ENCODE data around the gene ITPR1.

Gene ITPR1

DNA sequence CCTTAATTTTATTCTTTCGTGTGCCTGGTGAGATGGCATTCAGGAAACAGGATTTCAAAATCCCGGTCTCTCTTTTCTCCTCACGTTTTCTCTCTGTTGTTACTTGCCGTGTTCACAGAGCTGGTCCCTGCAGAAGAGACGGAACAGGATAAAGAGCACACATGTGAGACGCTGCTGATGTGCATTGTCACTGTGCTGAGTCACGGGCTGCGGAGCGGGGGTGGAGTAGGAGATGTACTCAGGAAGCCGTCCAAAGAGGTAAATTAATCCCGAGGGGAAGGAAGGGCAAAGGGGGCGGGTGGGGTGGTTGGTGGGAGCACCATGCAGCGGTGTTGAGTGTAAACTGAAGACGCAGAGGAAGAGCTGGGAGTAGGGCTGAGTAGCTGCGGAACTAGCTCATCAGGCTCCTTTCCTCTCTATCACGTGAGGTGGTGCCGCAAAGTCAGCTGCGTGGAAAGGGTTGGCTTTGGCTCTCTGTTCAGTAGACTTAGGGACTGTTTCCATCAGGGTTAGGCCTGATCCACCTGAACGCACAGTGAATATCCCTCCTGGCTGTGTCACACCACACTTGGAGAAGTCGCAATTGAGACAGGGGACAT, 321.3 kb downstream of the ITPR1 start:
- intact Hi-C loops (cut with DNase I): no loop called here
- DNase-seq: peak in 8 of 10 donors; percentile 28 to 93 (median 58)

DNA sequence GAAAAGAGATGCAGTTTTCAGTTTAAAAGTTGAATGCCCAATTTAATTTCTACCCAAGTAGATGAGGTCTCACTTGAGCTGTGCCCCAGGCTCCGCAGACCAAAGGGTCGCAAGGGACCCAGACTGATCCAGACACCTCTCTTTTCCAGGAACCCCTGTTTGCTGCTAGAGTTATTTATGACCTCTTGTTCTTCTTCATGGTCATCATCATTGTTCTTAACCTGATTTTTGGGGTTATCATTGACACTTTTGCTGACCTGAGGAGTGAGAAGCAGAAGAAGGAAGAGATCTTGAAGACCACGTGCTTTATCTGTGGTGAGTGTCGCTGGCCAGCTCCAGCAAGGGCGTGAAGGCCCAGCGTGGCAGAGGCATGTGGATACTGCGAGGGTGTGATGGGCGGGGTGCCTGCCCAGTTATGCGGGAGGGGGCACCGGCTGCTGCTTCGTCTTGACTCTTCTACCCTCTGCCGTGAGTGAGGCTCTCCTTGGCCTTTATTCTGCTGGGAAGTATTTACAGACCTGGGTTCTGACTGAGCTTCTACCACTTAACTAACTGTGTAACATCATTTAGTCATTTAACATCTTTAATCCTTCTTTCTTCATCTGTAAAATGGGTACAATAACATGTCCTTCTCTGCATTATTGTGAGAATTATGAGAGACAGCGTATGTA, 321.9 kb downstream of the ITPR1 start:
- intact Hi-C loops (cut with DNase I): no loop called here
- no peak for DNase-seq

DNA sequence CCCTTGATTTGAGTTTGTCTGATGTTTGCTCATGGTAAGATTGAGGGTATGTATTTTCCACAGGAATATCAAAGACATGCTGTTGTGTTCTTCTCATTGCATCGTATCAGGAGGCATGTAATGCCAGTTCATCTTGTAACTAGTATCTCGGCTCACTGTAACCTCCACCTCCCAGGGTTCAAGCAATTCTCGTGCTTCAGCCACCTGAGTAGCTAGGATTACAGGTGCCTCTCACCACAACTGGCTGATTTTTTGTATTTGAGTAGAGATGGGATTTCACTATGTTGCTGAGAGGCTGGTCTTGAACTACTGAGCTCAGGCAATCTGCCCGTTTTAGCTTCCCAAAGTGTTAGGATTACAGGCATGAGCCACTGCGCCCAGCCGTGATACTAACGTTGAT, 323.2 kb downstream of the ITPR1 start:
- no peak for DNase-seq
- intact Hi-C loops (cut with DNase I): no loop called here

DNA sequence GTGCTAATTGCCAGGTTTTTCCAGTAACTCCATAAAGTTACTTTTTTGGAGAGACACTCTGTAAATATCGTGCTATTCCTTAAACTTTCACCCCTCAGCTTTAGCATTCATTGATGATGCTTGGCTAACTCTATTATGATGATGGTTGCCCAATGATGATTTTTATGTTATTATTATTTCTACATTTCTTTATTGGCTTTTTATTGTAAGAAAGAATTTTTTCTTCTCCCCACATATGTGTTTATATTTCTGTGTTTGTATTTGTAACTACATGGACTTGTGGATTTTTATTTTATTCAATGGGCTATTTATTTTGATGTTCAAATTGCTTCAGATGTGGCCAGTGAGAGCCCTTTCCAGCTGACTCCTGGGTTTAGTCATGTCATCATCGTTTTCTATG, 323.6 kb downstream of the ITPR1 start:
- no peak for DNase-seq
- intact Hi-C loops (cut with DNase I): no loop called here

DNA sequence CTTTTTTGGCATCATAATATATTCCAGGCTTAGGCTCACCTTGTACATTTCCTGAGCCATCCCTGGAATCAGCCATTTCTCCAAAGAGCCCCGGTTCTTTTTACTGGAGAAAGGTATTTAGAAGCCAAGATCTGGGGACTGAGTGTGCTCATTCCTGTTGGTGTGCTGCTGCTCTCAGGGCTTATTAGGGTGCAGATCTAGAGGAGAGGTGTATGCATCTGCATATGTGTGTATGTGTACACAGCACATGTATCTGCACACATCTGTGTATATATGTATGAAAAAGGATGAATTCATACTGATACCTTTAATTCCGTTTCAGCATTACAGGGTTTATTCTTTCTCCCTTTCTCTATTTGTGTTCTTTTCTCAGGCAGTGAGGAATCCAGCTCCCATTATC, 324.0 kb downstream of the ITPR1 start:
- intact Hi-C loops (cut with DNase I): no loop called here
- no peak for DNase-seq

DNA sequence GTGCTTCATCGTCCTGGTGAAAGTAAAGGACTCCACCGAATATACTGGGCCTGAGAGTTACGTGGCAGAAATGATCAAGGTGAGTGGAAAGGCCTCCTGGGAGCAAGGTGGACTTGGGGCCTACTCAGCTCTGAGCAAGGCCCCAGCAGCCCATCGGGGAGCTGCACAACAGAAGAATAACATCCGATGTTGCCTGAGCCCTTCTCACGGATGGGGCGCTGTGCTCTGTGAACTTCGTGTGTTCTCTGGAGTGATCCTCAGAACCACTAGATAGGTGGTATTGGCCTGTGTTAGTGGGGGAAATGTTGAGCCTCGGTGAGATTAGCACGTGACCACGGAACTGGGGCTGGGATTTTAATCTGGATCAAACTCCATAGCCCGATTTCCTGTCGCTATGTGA, 325.0 kb downstream of the ITPR1 start:
- no peak for DNase-seq
- intact Hi-C loops (cut with DNase I): no loop called here

DNA sequence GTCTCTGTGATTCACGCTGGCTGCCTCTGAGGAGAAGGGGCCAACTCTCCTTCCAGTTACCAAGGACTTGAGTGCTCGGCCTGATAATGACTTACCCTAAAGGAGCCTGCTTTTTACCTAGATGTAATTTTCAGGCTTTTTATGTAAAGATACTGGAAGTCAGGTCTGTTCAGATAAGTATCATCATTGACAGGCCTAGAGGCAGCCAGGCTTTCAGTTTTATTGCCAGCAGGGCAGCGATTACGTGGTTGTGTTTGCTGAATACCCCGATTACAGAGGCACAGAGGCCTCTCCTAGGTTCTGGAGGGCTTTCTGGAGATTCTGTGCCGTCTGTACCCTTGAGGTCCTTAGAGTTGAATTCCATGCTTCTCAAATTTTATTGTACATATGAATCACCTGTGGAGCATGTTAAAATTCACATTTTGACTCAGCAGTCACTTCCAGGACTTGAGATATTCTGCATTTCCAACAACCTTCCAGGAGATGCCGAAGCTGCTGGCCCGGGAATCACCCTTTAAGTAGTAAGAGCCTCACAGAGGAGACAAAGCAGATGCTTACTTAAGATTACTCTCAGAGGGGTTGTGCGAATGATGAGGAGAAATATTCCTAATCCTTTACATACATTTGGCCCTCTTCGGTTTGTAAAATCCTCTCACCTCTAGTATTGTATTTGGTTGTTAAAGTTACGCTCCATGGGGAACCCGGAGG, 326.0 kb downstream of the ITPR1 start:
- no peak for DNase-seq
- intact Hi-C loops (cut with DNase I): no loop called here

DNA sequence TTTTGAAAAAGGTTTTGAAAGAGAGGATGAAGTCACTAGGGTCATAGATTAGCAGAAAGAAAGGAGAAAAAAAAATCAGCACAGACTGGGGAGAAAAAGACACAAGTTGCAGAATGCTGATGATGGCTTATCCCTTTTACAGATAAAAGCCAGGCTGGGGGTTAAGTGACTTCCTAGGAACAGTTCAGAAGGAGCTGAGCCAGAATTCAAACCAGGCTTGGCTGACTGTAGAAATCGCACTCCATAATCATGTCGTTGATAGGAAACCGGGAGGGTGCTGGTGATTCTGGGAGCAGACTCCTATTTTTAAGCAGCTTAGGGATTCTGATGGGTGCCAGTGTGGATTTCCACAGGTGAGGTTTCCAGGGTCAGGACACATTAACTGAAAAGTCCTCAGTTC, 326.6 kb downstream of the ITPR1 start:
- no peak for DNase-seq
- intact Hi-C loops (cut with DNase I): no loop called here

DNA sequence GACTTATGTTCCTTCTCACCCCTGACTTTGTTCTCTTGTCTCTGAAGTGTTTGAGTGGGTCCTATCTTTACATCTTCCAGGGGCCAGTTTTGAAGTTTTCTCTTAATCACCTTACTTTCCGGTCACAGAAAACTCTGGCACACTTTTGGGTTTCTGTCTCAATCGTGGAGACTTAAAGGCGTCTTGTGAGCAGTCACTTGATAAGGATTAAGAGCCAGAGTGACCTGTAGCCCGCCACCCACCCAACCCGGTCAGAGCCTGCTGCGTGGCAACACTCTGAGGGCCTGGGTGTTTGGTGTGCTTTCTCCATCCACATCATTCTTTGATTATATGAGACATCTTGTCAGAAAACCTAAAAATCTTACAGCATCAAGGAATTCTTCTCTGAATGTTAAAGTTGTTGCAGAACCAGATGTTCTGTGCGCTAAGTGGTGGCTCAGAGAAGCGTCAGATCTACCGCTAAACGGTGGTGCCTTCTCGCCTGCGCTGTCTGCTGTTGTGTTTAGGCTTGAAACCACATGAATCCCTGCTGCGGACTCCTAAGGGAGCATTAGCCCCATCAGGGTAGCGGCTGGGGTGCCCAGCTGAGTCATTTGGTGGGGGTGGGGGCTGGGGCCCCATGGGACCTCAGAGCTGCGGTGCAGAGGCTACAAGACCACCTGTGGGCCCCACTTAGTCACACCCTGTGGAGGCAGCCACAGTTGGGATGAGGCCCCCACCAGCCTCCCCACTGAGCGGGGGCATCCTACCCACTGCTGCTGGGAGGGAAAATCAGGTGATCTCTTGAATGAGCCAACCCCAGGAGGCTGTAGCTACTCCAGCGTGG, 327.4 kb downstream of the ITPR1 start:
- no peak for DNase-seq
- intact Hi-C loops (cut with DNase I): no loop called here

DNA sequence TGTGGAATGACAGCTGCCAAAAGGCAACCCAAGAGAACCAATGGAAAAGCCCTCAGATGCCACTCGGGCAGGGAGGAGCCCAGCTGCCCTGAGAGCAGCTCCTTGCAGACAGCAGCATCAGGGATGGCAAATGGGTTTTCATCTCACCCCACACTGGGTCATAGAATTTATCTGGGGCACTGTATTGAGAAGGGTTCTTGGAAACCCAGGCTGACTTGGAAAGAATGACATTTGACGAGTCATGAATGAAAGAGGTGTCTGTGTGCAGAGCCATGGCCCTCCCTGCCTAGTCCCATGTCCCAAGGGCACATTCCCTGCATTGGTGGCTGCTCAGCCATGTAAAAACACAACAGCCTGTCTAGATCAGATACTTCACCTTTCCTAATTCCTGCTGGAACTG, 328.2 kb downstream of the ITPR1 start:
- intact Hi-C loops (cut with DNase I): no loop called here

DNA sequence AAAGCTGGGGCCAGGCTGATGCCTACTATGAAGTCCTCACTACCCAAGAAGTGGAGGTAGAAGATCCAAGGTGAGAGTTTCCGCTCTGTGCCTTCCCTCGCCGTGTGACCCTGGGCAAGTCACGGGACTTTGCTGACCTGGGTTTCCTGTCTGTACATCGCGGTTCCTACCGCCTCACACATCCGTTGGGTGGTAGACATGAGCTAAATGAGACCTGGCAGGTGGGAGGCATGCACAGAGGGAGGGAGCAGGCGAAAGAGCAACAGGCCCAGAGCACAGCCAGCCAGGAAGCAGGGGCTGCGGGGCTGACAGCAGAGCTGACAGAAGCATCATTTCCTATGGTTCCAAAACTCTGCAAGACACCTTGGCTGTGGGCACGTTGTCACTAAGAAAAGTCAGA, 328.8 kb downstream of the ITPR1 start:
- intact Hi-C loops (cut with DNase I): no loop called here
- DNase-seq: no peak

More for the DNA sequence above, 328.2 kb downstream of the ITPR1 start:
- DNase-seq: no peak

DNA sequence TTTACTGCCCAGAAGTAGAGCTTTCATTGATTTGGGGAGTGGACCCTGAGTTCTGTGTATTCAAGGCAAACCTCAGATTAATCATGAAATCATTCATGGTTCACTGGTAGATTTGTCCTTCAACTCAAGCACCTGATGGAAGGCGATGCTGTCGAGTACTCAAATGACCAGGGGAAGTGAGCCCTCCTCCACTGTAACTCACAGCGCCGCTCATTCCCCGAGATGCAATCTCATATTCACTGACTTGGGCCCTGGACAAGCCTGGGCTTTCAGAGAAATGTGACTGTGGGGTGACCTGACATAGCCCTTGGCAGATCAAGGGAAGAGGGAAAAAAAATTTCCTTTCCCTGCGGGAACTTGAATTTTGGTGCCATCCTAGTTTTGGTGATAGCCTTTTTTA, 329.4 kb downstream of the ITPR1 start:
- intact Hi-C loops (cut with DNase I): no loop called here
- DNase-seq: no peak

DNA sequence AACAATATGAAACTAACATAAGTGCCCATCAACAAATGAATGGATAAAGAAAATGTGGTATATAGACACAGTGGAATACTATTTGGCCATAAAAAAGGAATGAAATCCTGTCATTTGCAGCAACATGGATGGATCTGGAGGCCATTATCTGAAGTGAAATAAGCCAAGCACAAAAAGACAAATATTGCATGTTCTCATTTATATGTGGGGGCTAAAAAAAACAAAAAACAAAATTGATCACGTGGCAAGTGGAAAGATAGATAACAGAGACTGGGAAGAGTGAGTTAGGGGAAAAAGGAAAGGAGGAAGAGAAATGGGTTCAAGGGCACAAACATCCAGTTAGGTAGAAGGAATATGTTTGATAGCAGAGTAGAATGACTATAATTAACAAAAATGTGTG, 330.2 kb downstream of the ITPR1 start:
- intact Hi-C loops (cut with DNase I): no loop called here
- DNase-seq: no peak

DNA sequence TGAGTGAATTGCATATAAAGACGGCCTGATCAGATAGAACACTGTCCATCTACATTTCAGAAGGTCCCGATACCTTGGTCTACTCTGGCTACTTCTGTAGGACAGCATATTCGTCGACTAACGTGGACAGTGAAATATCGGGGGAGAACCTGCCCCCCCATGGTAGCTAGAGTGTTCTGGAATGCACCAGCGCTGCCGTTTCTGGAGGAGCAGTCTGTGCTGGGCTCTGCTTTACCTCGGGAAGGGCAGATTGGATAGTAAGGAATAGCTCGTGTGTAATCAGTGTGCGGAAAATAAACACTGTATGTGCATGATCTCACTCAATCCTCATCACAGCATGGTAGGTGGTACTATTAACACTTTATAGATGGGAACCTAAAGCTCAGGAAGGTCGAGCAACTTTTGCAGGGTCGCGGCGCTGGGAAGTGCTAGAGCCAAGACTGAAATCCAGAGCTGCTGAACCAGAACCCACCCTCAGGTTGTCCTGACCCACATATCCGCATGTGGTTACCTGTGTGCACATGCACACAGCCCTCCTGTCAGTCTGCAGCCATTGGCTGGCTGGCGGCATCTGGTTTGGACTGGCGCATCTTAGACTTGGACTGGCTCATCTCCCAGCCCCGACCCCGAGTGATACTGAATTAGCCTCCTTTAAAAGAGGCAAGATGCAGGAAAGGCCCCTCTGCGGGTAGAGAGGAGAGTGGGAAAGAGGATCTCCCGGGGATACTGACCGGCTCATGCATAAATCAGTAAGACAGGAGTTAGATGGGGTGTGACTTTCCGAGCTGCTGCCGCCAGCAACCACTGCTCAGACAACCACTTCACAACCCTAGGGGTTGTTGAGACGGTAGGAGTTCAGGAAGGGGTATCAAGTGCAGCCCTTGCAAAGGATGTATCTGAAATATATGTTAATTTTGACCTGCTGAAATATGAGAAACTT, 331.1 kb downstream of the ITPR1 start:
- DNase-seq: no peak

DNA sequence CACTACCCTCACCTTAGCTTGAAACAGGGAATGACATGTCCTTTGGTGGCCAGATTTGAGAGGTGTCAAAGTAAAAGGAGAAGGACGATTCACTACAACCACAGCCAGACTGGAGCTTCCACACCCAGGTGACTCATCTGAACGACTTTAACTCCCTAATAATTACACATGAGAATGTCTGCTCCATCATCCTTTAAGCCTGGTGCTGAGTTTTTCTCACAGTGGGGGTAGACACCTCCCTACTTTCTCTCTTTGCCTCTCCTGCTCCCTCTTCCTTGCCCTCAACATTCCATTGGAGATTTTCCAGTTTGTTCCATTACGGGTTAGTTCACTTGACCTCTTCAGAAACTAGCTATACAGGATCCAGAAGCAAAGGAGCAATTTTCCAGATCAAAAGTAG, 331.8 kb downstream of the ITPR1 start:
- intact Hi-C loops (cut with DNase I): no loop called here
- DNase-seq: no peak

More for the DNA sequence above, 331.1 kb downstream of the ITPR1 start:
- intact Hi-C loops (cut with DNase I): no loop called here

DNA sequence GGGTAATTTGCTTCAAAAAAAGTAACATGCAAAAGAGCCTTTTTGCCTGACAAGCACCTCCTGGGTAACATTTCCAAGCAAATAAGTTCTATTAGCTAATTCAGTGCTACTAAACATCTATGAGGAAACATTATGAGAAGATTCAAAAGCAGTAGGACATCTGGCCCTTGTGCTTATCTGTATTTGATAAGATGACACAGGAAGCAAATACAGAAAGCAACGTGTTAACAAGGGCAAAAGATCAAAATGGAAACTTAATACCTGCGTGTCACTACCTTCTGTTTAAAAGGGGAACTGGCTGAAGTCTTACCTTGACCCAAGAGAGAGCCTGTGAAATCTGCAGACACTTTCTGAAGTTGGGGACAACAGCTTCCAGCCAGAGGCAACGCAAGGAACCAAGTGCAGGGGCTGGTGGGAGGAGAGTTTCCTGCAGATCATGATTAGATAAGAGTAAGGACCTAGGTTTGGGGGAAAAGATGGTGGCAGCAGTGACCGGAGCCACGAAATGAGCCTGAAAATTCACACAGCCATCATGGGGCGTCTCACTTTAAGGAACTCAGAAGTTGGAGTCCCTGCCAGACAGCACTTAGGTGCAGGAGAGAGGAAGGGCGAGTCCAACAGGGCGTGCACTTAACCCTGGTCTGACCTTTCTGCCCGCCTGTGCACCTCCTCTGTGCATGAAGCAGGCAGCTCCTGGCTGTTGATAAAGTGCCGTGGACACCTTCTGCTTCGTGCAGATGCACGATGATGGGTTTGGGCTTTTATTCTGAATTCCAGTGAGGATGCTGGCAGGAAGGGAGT, 332.5 kb downstream of the ITPR1 start:
- DNase-seq: peak in 1 of 10 donors; percentile 74
- intact Hi-C loops (cut with DNase I): no loop called here

DNA sequence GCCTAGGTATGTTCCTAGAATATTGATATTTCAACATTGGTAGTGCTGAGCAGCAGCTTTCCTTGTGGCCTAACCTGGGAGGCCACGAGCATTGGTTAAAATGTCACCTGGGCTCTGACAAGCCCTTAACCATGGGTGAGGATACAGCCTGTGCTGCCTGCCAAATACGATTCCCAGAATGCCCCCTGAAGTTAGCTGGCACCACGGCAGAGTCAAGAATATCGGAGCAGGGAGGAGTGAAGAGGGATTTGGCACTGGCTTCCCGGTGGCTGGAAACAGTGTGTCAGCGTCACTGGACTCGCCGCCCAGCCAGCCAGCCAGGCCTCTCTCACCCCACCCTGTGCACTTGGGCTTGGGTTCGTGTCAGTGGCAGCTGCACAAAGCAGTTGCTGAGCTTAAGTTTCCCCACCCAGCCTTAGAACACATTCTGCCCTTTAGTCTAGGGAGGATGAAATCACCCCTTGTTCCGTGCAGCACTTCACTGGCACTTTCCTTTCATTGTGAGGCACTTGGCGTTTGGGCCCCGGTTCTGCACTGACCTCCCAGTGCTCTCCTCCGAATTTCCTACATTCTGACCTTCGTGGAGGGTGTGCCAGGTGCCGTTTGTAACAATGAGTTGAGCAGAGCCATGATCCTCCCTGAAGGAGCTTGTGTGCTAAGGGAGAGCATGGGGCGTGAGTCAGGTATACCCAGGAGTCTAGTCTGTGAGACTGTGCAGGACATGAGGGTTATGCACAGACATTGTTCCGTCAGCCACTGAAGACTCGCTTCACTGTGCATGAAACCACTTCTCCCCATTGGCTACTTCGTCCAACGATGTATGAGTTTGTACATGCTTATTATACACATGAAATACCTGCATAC, 333.3 kb downstream of the ITPR1 start:
- DNase-seq: peak in 8 of 10 donors; percentile 35 to 92 (median 67)
- intact Hi-C loops (cut with DNase I): no loop called here

DNA sequence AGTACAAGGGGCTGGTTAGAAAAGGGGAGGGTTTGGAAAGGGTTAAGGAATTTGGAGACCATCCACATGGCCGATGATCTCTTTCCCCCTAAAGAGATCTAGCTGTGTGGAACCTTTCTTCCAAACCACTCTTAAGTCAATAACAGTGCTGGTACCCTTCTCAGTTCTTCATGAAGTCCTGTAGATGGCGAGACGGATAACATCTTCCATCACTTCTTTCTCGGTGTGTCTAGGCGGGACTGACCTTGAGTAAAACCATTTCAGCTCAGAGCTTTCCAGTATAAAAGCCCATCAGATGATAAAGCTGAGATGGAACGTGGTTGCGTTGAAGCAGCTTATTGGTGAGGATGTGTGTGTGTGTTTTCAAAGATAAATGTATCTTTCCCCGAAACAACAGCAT, 334.6 kb downstream of the ITPR1 start:
- no peak for DNase-seq
- intact Hi-C loops (cut with DNase I): no loop called here

All from posterior cingulate gyrus (tissue), 11 donors.